Gastroesophageal sphincter (tissue), 3 donors: ENCODE data around the gene SDF2.

Source experiments
- CTCF ChIP-seq, 4 experiments: fragments of 200-600 bp in 2 of 4; fragments of 450-650 bp in 2 of 4; sonication (generic) in 1 of 4; IDR thresholded peaks; one replicate each; pipeline ENCODE4 v1.5.1; 2017 to 2019; ENCODE audit warnings: antibody characterized with exemption in 4 of 4, mild to moderate bottlenecking in 2 of 4, moderate library complexity in 2 of 4
- EP300 ChIP-seq: sonication (generic); formaldehyde crosslinking; IDR thresholded peaks from one replicate; pipeline ENCODE4 v1.6.1; 2017; ENCODE audit warnings: antibody characterized with exemption, mild to moderate bottlenecking
- POLR2A ChIP-seq, 2 donors: fragments of 450-650 bp; IDR thresholded peaks; one replicate each; pipeline ENCODE4 v1.6.1; 2017; ENCODE audit warnings: antibody characterized with exemption in 2 of 2, mild to moderate bottlenecking in 2 of 2, moderate library complexity in 1 of 2
- POLR2AphosphoS5 ChIP-seq: sonication (generic); formaldehyde crosslinking; IDR thresholded peaks from one replicate; pipeline ENCODE4 v1.6.1; 2017; ENCODE audit warnings: antibody characterized with exemption

GRCh38 chr17:28648698-28649097 is 13.0 kb downstream of the SDF2 start:
- no peak for TF ChIP-seq CTCF (IDR thresholded peaks at IDR 0.05)
- no peak for TF ChIP-seq POLR2A (IDR thresholded peaks at IDR 0.05)
- TF ChIP-seq POLR2AphosphoS5, result no peak
- TF ChIP-seq EP300, result no peak
